ENCODE data around the gene SAPCD2.
"Not testable (repeated sequence)": the region's sequence is repeated elsewhere in the genome, so short reads cannot be mapped to it uniquely, and the experiment has no call there.

The SAPCD2 gene

GRCh38 chr9:137044037-137044436, 26.3 kb downstream of the SAPCD2 start:
- Mint-ChIP-seq H3K4me3 (no peak overlapping the region), H3K27ac (no peak overlapping the region), H3K4me1 (ENCODE audit: low read depth) (peaks cover 18% of the 10 kb centered on the region), H3K36me3 (ENCODE audit: low read depth) (no peaks in the 10 kb centered on the region), H3K27me3 (peaks cover 43% of the 10 kb centered on the region), H3K9me3 (no peaks in the 10 kb centered on the region)
- no peak for DNase-seq

GRCh38 chr9:137042751-137043727, 27.3 kb downstream of the SAPCD2 start:
- H3K4me3 Mint-ChIP-seq = no peak overlapping the region
- peaks cover 2% of the 10 kb centered on the region for H3K36me3 Mint-ChIP-seq (ENCODE audit: low read depth)
- peaks cover 38% of the 10 kb centered on the region for H3K27me3 Mint-ChIP-seq
- H3K4me1 Mint-ChIP-seq (ENCODE audit: low read depth) = peaks cover 18% of the 10 kb centered on the region
- H3K27ac Mint-ChIP-seq = no peak overlapping the region
- no peaks in the 10 kb centered on the region for H3K9me3 Mint-ChIP-seq
- no peak for DNase-seq

GRCh38 chr9:137041124-137041523, 29.2 kb downstream of the SAPCD2 start:
- Mint-ChIP-seq H3K27me3 (peaks cover 22% of the 10 kb centered on the region), H3K4me3 (no peak overlapping the region), H3K36me3 (ENCODE audit: low read depth) (peaks cover 2% of the 10 kb centered on the region), H3K9me3 (no peaks in the 10 kb centered on the region), H3K27ac (no peak overlapping the region), H3K4me1 (ENCODE audit: low read depth) (peaks cover 15% of the 10 kb centered on the region)
- DNase-seq = no peak

DNA sequence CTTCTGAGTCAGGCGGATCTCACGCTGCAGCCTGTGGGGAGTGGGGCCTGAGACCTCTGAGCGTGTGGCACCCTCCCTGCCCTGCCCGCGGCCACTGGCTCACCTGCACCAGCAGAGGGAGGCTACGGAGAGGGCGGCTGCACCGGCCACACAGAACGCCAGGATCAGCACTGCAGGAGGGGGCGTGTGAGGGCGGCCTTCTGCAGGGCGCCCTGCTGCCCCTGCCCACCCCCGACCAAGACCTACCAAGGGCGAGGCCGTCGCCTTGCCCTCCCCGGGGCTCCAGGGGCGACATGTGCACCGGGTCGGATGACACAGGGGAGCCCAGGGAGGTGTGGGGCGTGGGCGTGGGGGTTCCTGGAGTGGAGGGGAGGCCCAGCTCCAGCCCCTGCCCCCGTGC, 29.8 kb downstream of the SAPCD2 start:
- Mint-ChIP-seq H3K27ac (no peak overlapping the region), H3K27me3 (peaks cover 22% of the 10 kb centered on the region), H3K36me3 (ENCODE audit: low read depth) (peaks cover 2% of the 10 kb centered on the region), H3K4me1 (ENCODE audit: low read depth) (peaks cover 15% of the 10 kb centered on the region), H3K4me3 (no peak overlapping the region), H3K9me3 (no peaks in the 10 kb centered on the region)
- DNase-seq = no peak

- H3K9me3 Mint-ChIP-seq = no peaks in the 10 kb centered on the region
- no peak overlapping the region for H3K27ac Mint-ChIP-seq
- DNase-seq = no peak
- peaks cover 2% of the 10 kb centered on the region for H3K36me3 Mint-ChIP-seq (ENCODE audit: low read depth)
- H3K4me1 Mint-ChIP-seq (ENCODE audit: low read depth) = peaks cover 14% of the 10 kb centered on the region
- peaks cover 16% of the 10 kb centered on the region for H3K27me3 Mint-ChIP-seq
- no peak overlapping the region for H3K4me3 Mint-ChIP-seq
These were observed 30.6 kb downstream of the SAPCD2 start for GRCh38 chr9:137039611-137040366.

DNA sequence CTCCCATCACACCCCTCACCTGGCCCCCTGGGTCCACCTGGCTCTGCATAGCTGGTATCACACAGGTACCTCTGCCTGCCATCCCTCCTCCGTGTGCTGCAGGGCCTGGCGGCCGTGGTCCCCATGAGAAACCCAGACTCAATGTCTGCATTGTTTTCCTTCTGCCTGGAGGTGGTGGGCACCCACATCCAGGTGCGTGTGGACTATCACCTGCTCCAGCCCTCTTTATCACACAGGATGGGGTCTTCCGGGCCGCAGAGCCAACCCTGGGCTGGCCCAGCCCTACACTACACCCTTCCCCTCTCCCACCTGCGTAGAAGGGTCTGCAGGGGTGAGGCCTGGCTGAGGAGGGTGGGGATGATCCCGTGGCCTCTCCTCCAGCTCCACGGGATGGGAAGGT, 31.4 kb downstream of the SAPCD2 start:
- no peak for DNase-seq
- H3K4me1 Mint-ChIP-seq (ENCODE audit: low read depth) = peaks cover 12% of the 10 kb centered on the region
- H3K36me3 Mint-ChIP-seq (ENCODE audit: low read depth) = peaks cover 2% of the 10 kb centered on the region
- peaks cover 8% of the 10 kb centered on the region for H3K27me3 Mint-ChIP-seq
- H3K9me3 Mint-ChIP-seq = no peaks in the 10 kb centered on the region
- no peak overlapping the region for H3K27ac Mint-ChIP-seq
- no peak overlapping the region for H3K4me3 Mint-ChIP-seq

DNA sequence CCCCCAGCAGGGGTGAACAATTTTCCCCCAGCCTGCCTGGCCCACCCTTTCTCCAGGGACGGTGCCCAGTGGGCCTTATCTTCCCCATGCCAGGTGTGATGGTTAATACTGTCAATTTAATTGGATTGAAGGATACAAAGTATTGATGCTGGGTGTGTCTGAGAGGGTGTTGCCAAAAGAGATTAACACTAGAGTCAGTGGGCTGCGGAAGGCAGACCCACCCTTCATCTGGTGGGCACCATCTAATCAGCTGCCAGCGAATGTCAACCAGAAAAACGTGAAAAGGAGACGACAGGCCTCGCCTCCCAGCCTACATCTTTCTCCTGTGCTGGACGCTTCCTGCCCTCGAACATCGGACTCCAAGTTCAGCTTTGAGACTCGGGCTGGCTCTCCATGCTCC, 32.9 kb downstream of the SAPCD2 start:
- H3K36me3 Mint-ChIP-seq (ENCODE audit: low read depth) = peaks cover 2% of the 10 kb centered on the region
- H3K4me1 Mint-ChIP-seq (ENCODE audit: low read depth) = peaks cover 20% of the 10 kb centered on the region
- H3K4me3 Mint-ChIP-seq = no peak overlapping the region
- no peak for DNase-seq
- no peaks in the 10 kb centered on the region for H3K9me3 Mint-ChIP-seq
- no peaks in the 10 kb centered on the region for H3K27me3 Mint-ChIP-seq
- H3K27ac Mint-ChIP-seq = no peak overlapping the region

GRCh38 chr9:137037035-137037434, 33.3 kb downstream of the SAPCD2 start:
- peaks cover 2% of the 10 kb centered on the region for H3K36me3 Mint-ChIP-seq (ENCODE audit: low read depth)
- H3K27ac Mint-ChIP-seq = no peak overlapping the region
- H3K9me3 Mint-ChIP-seq = no peaks in the 10 kb centered on the region
- peaks cover 23% of the 10 kb centered on the region for H3K4me1 Mint-ChIP-seq (ENCODE audit: low read depth)
- H3K4me3 Mint-ChIP-seq = no peak overlapping the region
- no peaks in the 10 kb centered on the region for H3K27me3 Mint-ChIP-seq
- no peak for DNase-seq

DNA sequence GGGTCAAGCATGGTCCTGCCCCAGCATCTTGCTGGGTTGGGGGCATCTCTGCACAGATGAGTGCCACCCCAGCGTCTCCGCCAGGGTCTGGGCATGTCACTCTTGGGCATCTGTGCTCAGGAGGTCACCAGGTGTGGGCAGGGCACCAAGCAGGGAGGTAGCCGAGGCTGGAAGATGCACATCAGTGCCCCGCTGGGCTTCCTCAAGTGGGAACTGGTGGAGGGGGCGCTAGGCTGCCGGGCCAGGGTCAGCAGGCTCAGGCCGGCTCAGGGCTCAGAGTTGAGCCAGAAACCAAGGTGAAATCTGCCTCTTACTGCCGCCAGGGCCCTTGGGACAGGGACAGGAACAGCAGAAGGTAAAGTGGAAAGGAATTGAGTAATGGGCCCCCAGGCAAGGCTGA, 34.4 kb downstream of the SAPCD2 start:
- H3K36me3 Mint-ChIP-seq (ENCODE audit: low read depth) = peaks cover 2% of the 10 kb centered on the region
- no peak overlapping the region for H3K27ac Mint-ChIP-seq
- no peak overlapping the region for H3K4me3 Mint-ChIP-seq
- H3K27me3 Mint-ChIP-seq = no peaks in the 10 kb centered on the region
- H3K4me1 Mint-ChIP-seq (ENCODE audit: low read depth) = peaks cover 29% of the 10 kb centered on the region
- DNase-seq = no peak
- no peaks in the 10 kb centered on the region for H3K9me3 Mint-ChIP-seq

DNA sequence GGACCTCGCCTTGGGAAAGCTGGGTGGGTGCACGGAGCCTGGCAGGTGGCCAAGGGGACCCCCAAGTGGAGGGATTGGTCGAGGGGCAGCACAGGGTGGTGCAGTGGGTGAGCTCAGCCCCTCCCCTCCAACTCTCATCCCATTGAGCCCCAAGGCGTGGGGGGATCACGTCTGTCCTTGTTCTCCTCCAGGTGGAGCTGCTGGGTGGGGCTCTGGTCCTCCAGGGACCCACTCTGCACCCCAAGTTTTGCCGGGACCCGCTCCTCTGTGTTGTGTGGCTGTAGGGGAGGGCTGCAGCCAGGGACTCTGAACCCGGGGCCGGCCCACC, 34.9 kb downstream of the SAPCD2 start:
- Mint-ChIP-seq H3K4me1 (ENCODE audit: low read depth) (peaks cover 34% of the 10 kb centered on the region), H3K27me3 (no peaks in the 10 kb centered on the region), H3K4me3 (no peak overlapping the region), H3K27ac (no peak overlapping the region), H3K9me3 (no peaks in the 10 kb centered on the region), H3K36me3 (ENCODE audit: low read depth) (peaks cover 2% of the 10 kb centered on the region)
- no peak for DNase-seq

- DNase-seq = peak; percentile 90
- Mint-ChIP-seq H3K4me1 (ENCODE audit: low read depth) (peaks cover 39% of the 10 kb centered on the region), H3K36me3 (ENCODE audit: low read depth) (peaks cover 2% of the 10 kb centered on the region), H3K27me3 (no peaks in the 10 kb centered on the region), H3K9me3 (no peaks in the 10 kb centered on the region), H3K4me3 (peak overlapping the region; percentile 65), H3K27ac (peak overlapping the region; percentile 89)
These were observed 35.4 kb downstream of the SAPCD2 start for GRCh38 chr9:137034709-137035506.

DNA sequence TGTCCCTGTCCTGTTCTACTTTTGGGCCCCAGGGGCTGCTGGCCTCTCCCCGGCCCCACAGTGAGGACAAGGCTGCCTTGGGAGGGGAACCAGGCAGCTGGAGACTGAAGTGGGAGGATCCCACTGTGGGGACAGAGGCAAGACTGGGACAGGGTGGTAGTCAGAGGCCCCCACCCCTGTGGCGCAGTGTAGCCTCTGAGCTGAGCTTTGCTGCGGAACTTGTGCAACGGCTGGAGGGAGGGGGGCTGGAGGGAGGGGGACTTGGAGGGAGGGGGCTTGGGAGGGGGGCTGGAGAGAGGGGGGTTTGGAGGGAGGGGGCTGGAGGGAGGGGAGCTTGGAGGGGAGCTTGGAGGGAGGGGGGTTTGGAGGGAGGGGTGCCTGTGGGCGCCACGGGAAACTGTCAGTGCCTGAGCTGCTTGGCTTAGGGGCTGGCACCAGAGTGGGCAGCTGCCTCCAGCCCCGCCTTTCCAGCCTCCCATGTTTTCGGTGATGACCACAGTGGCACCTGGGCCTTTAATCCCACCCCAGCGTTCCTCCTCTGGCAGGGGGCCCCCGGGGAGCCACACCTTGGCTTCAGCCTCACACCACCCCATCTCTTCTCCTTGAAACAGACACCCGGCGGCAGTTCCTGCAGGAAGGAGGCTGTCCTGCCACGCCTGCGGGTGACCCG, 36.2 kb downstream of the SAPCD2 start:
- Mint-ChIP-seq H3K9me3 (no peaks in the 10 kb centered on the region), H3K4me1 (ENCODE audit: low read depth) (peaks cover 47% of the 10 kb centered on the region), H3K4me3 (peak overlapping the region; percentile 65), H3K27ac (peak overlapping the region; percentile 89), H3K36me3 (ENCODE audit: low read depth) (peaks cover 2% of the 10 kb centered on the region), H3K27me3 (no peaks in the 10 kb centered on the region)
- no peak for DNase-seq

DNA sequence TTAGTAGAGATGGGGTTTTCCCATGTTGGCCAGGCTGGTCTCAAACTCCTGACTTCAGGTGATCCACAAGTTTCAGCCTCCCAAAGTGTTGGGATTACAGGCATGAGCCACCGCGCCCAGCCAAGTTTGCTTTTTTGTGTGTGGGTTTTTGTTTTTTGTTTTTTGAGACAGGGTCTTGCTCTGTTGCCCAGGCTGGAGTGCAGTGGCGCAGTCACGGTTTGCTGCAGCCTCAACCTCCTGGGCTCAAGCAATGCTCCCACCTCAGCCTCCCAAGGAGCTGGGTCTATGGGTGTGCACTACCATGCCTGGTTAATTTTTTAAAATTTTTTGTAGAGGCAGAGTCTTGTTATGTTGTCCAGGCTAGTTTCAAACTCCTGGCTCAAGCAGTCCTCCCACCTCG, 36.9 kb downstream of the SAPCD2 start:
- H3K4me1 Mint-ChIP-seq (ENCODE audit: low read depth) = peaks cover 54% of the 10 kb centered on the region

GRCh38 chr9:137032858-137033257, 37.5 kb downstream of the SAPCD2 start:
- DNase-seq = no peak
- Mint-ChIP-seq H3K27ac (no peak overlapping the region), H3K9me3 (no peaks in the 10 kb centered on the region), H3K36me3 (ENCODE audit: low read depth) (no peaks in the 10 kb centered on the region), H3K27me3 (no peaks in the 10 kb centered on the region), H3K4me3 (peak overlapping the region; percentile 36), H3K4me1 (ENCODE audit: low read depth) (peaks cover 54% of the 10 kb centered on the region)

More for the DNA sequence above, 36.9 kb downstream of the SAPCD2 start:
- H3K27ac Mint-ChIP-seq; H3K27me3 Mint-ChIP-seq; H3K36me3 Mint-ChIP-seq (ENCODE audit: low read depth); H3K9me3 Mint-ChIP-seq; DNase-seq; H3K4me3 Mint-ChIP-seq: not testable (repeated sequence)
